Stimulated activated effector memory CD8-positive, alpha-beta T cell treated with anti-CD3 and anti-CD28 coated beads, Interleukin-12 subunit alpha, Interleukin-12 subunit beta, amount 100 ng/mL, for 72 hours (primary cell): Measurements from ENCODE around the gene WDPCP.
"Not testable (repeated sequence)": the region's sequence is repeated elsewhere in the genome, so short reads cannot be mapped to it uniquely, and the experiment has no call there.

Source experiments
- ATAC-seq: fragments of 150-1000 bp; cut with Tn5 transposase; 2 replicates; pipeline ENCODE4 v1.10.0; 2021
- DNase-seq, 2 donors: peaks; one replicate each; pipeline ENCODE4 v3.0.0; 2021 to 2022; ENCODE audit warnings: low spot score in 2 of 2
- H3K27ac Mint-ChIP-seq: one replicate; pipeline ENCODE4 v1.8.0; 2022; ENCODE audit warnings: mild to moderate bottlenecking, mixed read lengths
- H3K36me3 Mint-ChIP-seq: one replicate; pipeline ENCODE4 v1.8.0; 2022; ENCODE audit warnings: mild to moderate bottlenecking, mixed read lengths
- H3K4me1 Mint-ChIP-seq: one replicate; pipeline ENCODE4 v1.8.0; 2022; ENCODE audit warnings: mixed read lengths
- H3K4me3 Mint-ChIP-seq: one replicate; pipeline ENCODE4 v1.8.0; 2022; ENCODE audit warnings: mild to moderate bottlenecking, mixed read lengths
- H3K9me3 Mint-ChIP-seq: one replicate; pipeline ENCODE4 v1.8.0; 2022; ENCODE audit warnings: mixed read lengths

Gene WDPCP

GRCh38 chr2:63422556-63422955 lies 165.7 kb downstream of the WDPCP start:
- no peak for DNase-seq
- H3K4me1 Mint-ChIP-seq: peaks cover 7% of the 10 kb centered on the region
- H3K9me3 Mint-ChIP-seq: peaks cover under 1% of the 10 kb centered on the region
- no peaks in the 10 kb centered on the region for H3K36me3 Mint-ChIP-seq
- no peak overlapping the region for H3K4me3 Mint-ChIP-seq
- H3K27ac Mint-ChIP-seq: no peak overlapping the region
- ATAC-seq: no peak

- DNase-seq (no peak), ATAC-seq (no peak)
- H3K4me1 Mint-ChIP-seq: no peaks in the 10 kb centered on the region
- H3K9me3 Mint-ChIP-seq: no peaks in the 10 kb centered on the region
- H3K36me3 Mint-ChIP-seq: no peaks in the 10 kb centered on the region
- no peak overlapping the region for H3K4me3 Mint-ChIP-seq
- H3K27ac Mint-ChIP-seq: no peak overlapping the region
Observed at GRCh38 chr2:63408530-63408929, 179.7 kb downstream of the WDPCP start.

GRCh38 chr2:63406641-63407040 lies 181.6 kb downstream of the WDPCP start:
- DNase-seq (no peak), ATAC-seq (no peak)
- no peaks in the 10 kb centered on the region for H3K36me3 Mint-ChIP-seq
- H3K4me3 Mint-ChIP-seq: no peak overlapping the region
- H3K27ac Mint-ChIP-seq: no peak overlapping the region
- peaks cover 2% of the 10 kb centered on the region for H3K9me3 Mint-ChIP-seq
- no peaks in the 10 kb centered on the region for H3K4me1 Mint-ChIP-seq

DNA sequence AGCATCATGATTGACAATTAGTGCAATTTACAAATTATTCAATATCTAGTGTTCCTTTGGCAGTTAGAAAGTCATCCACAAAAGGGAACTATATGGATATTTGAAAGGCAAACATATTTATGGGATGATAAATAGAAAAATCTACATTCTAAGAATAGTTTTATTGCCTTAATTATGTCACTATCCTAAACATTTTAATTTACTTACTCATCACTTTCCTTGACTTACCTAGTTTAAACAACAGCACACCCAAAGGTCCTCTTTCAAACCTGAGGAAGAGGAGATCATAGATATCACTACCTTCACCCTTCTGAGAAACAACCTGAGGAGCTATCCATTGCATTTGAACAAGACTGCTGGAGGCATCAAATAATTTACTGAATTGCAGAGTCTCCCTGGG lies 184.5 kb downstream of the WDPCP start:
- ATAC-seq (no peak), DNase-seq (no peak)
- Mint-ChIP-seq H3K36me3 (no peaks in the 10 kb centered on the region), H3K4me3 (no peak overlapping the region), H3K9me3 (peaks cover 2% of the 10 kb centered on the region), H3K4me1 (no peaks in the 10 kb centered on the region), H3K27ac (no peak overlapping the region)

- not testable (repeated sequence) for DNase-seq, ATAC-seq
Observed at GRCh38 chr2:63402889-63403288, 185.4 kb downstream of the WDPCP start.

GRCh38 chr2:63399156-63399555 lies 189.1 kb downstream of the WDPCP start:
- H3K36me3 Mint-ChIP-seq: no peaks in the 10 kb centered on the region
- peaks cover 2% of the 10 kb centered on the region for H3K9me3 Mint-ChIP-seq
- ATAC-seq: no peak
- no peak overlapping the region for H3K4me3 Mint-ChIP-seq
- H3K4me1 Mint-ChIP-seq: no peaks in the 10 kb centered on the region
- H3K27ac Mint-ChIP-seq: no peak overlapping the region
- no peak for DNase-seq

More at GRCh38 chr2:63402889-63403288, 185.4 kb downstream of the WDPCP start:
- H3K36me3 Mint-ChIP-seq, H3K4me1 Mint-ChIP-seq, H3K9me3 Mint-ChIP-seq, H3K27ac Mint-ChIP-seq, H3K4me3 Mint-ChIP-seq: not testable (repeated sequence)

- peaks cover 5% of the 10 kb centered on the region for H3K36me3 Mint-ChIP-seq
- H3K4me3 Mint-ChIP-seq: no peak overlapping the region
- H3K9me3 Mint-ChIP-seq: no peaks in the 10 kb centered on the region
- no peak for ATAC-seq
- H3K27ac Mint-ChIP-seq: no peak overlapping the region
- DNase-seq: no peak
- H3K4me1 Mint-ChIP-seq: no peaks in the 10 kb centered on the region
Observed at GRCh38 chr2:63379451-63379850, 208.8 kb downstream of the WDPCP start.

GRCh38 chr2:63378589-63378988 lies 209.7 kb downstream of the WDPCP start:
- no peak overlapping the region for H3K4me3 Mint-ChIP-seq
- H3K27ac Mint-ChIP-seq: no peak overlapping the region
- H3K9me3 Mint-ChIP-seq: no peaks in the 10 kb centered on the region
- H3K36me3 Mint-ChIP-seq: peaks cover 5% of the 10 kb centered on the region
- ATAC-seq: peak; percentile 58
- no peaks in the 10 kb centered on the region for H3K4me1 Mint-ChIP-seq
- DNase-seq: no peak

DNA sequence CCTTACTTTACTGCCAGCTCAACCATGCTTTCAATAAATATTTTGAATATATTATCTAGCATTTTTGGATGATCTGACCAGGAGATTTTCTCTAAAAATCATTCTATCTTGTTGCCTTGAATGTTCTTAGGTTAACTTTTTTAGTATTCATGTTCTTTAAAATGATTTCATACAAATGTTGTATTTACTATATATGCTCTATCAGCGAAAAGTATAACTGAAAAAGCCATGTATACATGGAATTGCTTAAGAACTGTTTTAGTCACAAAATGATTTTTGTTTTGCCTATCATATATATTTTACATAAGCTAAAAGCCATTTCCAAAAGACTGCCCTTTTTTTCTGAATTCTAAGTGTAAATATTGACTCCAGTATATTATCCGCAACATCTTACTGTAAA lies 213.9 kb downstream of the WDPCP start:
- no peaks in the 10 kb centered on the region for H3K36me3 Mint-ChIP-seq
- DNase-seq: no peak

DNA sequence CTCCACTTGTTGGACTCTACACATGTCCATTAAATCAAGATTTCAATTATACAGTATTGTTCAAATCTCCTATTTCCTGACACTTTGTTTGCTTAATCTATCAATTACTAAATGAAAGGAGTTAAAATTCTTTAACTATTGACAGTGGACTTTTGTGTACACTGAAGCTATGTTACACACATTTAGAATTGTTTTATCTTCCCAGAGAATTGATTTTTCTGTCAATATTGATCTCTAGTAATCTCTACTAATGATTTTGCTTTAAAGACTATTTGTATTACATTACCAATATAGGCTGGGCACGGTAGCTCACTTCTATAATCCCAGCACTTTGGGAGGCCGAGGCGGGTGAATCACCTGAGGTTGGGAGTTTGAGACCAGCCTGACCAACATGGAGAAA lies 215.7 kb downstream of the WDPCP start:
- Mint-ChIP-seq H3K4me1 (no peaks in the 10 kb centered on the region), H3K9me3 (peaks cover 7% of the 10 kb centered on the region), H3K4me3 (no peak overlapping the region), H3K36me3 (no peaks in the 10 kb centered on the region), H3K27ac (no peak overlapping the region)
- ATAC-seq: no peak
- no peak for DNase-seq

More for the DNA sequence above, 213.9 kb downstream of the WDPCP start:
- Mint-ChIP-seq H3K4me1 (no peaks in the 10 kb centered on the region), H3K27ac (no peak overlapping the region), H3K4me3 (no peak overlapping the region), H3K9me3 (peaks cover 7% of the 10 kb centered on the region)
- ATAC-seq: no peak

DNA sequence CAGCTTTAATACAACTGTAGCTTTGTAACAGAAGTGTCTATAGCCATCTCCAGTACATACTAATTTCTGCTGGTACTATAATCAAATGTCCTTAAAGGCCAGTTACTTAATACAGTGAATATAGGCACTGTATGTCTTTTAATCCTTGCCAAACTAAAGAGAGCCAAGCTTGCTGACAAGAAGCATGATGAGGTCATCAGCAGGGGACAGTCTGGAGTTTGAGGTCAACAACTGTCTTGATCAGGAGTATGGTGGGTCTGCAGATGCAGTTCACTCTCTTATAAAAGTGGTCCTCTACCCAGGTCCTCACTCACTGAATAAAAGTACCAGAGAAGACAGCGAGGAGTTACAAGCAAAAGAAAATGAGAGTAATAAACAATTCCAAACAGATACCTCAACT lies 219.1 kb downstream of the WDPCP start:
- no peak overlapping the region for H3K4me3 Mint-ChIP-seq
- H3K36me3 Mint-ChIP-seq: no peaks in the 10 kb centered on the region
- DNase-seq (no peak), ATAC-seq (no peak)
- no peak overlapping the region for H3K27ac Mint-ChIP-seq
- H3K9me3 Mint-ChIP-seq: peaks cover 7% of the 10 kb centered on the region
- H3K4me1 Mint-ChIP-seq: no peaks in the 10 kb centered on the region

DNA sequence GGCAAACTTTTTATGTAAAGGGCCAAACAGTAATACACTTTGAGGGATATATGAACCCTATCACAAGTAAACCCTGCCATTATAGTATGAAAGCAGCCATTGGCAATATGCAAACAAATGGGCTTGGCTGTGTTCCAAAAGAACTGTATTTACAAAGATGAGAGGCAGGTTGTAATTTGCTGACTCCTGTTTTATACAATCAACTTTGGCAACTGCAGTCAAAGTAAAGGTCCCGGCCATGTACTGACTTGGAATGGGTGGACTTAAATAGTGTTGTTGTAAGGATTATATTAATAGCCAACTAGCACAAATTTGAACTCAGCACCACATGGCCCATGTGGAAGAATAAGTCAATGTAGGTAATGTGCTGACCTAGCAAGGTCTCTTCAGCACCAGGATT lies 223.4 kb downstream of the WDPCP start:
- no peaks in the 10 kb centered on the region for H3K4me1 Mint-ChIP-seq
- no peak for ATAC-seq
- DNase-seq: no peak
- H3K9me3 Mint-ChIP-seq: no peaks in the 10 kb centered on the region
- no peak overlapping the region for H3K27ac Mint-ChIP-seq
- H3K36me3 Mint-ChIP-seq: no peaks in the 10 kb centered on the region
- H3K4me3 Mint-ChIP-seq: no peak overlapping the region

DNA sequence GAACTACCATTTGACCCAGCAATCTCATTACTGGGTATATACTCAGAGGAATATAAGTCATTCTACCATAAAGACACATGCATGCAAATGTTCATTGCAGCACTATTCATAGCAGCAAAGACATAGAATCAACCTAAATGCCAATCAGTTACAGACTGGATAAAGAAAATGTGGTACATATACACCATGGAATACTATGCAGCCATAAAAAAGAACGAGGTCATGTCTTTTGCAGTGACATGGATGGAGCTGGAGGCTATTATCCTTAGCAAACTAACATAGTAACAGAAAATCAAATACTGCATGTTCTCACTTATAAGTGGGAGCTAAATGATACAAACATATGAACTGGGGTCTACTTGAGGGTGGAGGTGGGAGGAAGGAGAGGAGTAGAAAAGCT lies 230.6 kb downstream of the WDPCP start:
- not testable (repeated sequence) for H3K36me3 Mint-ChIP-seq, H3K4me1 Mint-ChIP-seq, DNase-seq, ATAC-seq, H3K4me3 Mint-ChIP-seq, H3K27ac Mint-ChIP-seq
- peaks cover 18% of the 10 kb centered on the region for H3K9me3 Mint-ChIP-seq

GRCh38 chr2:63347361-63347760 lies 240.9 kb downstream of the WDPCP start:
- Mint-ChIP-seq H3K9me3 (peaks cover 18% of the 10 kb centered on the region), H3K4me1 (no peaks in the 10 kb centered on the region), H3K4me3 (no peak overlapping the region)

GRCh38 chr2:63346411-63346810 lies 241.9 kb downstream of the WDPCP start:
- no peak for ATAC-seq
- Mint-ChIP-seq H3K27ac (no peak overlapping the region), H3K9me3 (peaks cover 18% of the 10 kb centered on the region), H3K36me3 (no peaks in the 10 kb centered on the region), H3K4me1 (no peaks in the 10 kb centered on the region), H3K4me3 (no peak overlapping the region)
- no peak for DNase-seq

More at GRCh38 chr2:63347361-63347760, 240.9 kb downstream of the WDPCP start:
- ATAC-seq (no peak), DNase-seq (no peak)
- Mint-ChIP-seq H3K27ac (no peak overlapping the region), H3K36me3 (no peaks in the 10 kb centered on the region)

DNA sequence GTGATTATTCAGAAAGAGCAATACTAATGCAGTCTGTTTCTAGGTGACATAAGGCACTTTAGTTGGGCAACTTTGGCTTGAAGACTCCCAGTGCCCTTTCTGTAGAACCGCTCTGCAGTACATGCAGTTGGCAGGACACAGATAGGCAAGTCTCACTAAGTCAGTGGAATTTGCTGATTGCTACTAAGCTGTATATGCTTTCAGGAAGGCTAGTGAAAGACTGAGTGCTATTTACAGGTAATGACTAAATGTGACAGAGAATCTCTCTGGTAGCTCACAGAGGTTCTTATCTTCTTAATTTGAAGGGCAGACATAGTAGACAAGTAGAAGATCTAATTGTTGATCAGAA lies 243.0 kb downstream of the WDPCP start:
- ATAC-seq: no peak
- H3K27ac Mint-ChIP-seq: no peak overlapping the region
- no peaks in the 10 kb centered on the region for H3K36me3 Mint-ChIP-seq
- H3K4me1 Mint-ChIP-seq: no peaks in the 10 kb centered on the region
- DNase-seq: no peak
- H3K9me3 Mint-ChIP-seq: peaks cover 20% of the 10 kb centered on the region
- no peak overlapping the region for H3K4me3 Mint-ChIP-seq

DNA sequence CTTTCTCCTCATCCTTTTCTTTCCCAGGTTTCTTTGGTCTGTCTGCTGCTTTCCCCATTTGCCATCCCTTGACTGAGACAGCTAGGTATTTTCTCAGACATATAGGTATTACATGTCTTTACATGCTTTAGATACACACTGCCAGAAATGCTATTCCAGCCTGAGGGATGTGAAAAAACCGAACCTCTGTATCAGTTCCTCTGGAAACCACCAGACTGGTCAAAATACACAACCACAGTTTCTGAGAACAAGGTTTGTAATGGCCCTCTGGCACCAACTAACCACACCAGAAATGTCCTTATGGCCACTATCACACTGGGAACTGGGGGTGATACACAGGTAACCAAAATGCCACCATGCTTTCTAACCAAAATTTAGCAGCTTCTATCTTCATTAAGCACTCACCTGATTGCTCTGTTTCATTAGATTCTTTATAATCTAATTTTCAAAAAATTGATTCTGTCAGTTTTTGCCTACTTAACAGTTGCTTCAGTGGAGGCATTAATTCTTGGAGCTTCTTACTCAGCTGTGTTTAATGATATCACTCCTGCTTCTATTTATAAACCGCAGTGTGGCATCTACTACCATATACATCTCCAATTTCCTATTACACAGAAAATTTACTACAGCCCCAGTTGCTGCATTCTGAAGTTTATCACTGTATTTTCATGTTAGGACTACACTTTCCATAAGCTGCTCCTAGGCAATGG lies 243.5 kb downstream of the WDPCP start:
- ATAC-seq: no peak
- no peaks in the 10 kb centered on the region for H3K4me1 Mint-ChIP-seq
- no peak overlapping the region for H3K4me3 Mint-ChIP-seq
- no peaks in the 10 kb centered on the region for H3K36me3 Mint-ChIP-seq
- no peak for DNase-seq
- peaks cover 20% of the 10 kb centered on the region for H3K9me3 Mint-ChIP-seq
- H3K27ac Mint-ChIP-seq: no peak overlapping the region
